Eye (tissue), 1 donor: ENCODE measurements around the gene FANCI.
"Not testable (repeated sequence)": the region's sequence is repeated elsewhere in the genome, so short reads cannot be mapped to it uniquely, and the experiment has no call there.

Source experiments
- DNase-seq: peaks from one replicate; pipeline ENCODE4 v3.0.0-alpha.2; 2015

FANCI gene

DNA sequence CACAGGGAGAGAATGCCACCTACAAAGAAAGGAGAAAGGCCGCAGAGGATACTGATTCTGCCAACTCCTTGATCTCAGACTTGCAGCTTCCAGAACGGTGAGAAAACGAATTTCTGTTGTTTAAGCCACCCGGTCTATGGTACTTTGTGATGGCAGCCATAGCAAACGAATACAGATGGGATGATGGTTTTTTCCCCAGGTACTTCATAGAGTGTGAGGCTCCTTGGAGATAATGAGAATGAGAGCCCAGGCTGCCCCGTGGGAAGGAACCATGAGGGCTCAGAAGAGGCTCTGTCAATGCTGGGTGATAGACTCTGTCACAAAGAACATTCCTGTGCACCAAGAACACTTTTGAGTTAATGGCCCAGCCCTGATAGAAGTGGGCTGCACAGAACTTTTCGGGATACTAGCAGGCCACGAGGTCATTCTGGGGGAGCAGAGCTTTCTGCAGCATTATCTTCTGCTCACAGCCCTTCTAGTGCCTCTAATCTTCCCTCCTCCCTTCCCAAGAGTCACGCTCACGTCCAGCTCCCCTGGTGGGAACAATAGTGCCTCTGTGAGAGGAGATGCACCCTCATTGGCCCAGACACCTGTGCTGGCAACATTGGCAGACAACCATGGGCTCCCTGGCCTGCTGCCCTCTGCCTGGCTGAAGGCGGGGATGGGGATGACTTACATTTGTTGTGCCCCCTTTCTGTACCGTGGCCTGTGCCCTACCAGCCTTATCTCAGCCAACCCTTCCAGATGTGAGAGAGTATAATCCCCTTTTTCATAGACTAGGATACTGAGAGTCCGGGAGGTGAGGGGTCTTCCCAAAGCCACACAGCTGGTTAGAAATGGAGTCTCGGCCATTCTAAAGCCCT is 17.2 kb upstream of the FANCI start:
- no peak for DNase-seq

DNA sequence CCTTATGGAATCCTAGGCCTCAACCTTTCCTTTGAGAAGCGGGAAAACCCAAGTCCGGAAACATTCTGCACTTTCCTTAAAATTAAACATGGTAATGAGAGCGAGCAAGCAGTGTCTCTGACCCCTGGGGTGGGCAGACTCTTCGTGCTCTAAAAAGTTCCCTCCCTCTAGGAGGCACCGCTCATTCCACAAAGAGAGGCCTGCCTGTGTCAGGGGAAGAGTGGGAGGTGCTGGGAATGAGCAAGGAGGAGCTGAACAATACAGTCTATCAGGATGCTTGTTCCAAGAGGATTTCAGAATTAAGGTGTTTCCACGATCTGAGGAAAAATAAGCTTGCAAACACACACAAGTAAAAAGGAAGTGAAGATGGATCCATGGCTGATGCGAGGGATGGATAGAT is 16.4 kb upstream of the FANCI start:
- no peak for DNase-seq

DNA sequence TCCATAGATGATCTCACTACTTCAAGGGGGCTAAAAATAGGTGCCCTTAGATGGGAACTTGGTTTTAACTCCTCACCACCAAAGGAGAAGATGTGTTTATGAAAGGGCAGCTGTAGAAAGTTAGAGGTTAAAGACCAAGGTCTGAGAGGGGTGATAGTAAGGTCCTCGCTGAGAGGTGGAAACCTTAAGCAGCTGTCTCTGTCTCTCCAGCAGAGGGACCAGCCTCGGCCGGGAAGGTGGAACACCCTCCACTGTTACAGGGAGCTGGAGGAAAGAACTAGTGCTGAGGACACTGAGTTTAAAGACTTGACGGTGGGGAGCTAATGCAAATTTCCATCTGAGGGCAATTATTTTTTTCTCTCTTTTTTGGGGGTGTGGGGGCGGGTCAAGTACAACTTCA is 13.5 kb upstream of the FANCI start:
- no peak for DNase-seq

DNA sequence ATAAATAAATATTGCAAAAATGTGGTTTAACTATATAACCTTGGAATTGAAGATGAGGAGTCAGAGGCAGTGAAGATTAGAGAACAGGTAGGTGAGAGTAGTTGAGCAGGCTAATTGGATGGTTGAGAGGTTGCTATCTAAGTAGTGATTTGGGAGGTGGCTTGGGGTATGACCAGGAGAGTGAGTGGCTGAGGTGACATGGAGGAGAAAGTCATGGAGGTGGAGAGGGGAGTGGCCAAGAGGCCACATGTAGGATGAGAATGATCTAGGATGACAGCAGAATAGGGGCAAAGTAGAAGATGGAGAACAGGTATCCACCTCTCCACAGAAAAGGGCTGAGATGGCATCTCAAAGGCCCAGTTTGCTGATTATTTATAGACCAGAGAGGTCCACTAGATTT is 11.9 kb upstream of the FANCI start:
- no peak for DNase-seq

DNA sequence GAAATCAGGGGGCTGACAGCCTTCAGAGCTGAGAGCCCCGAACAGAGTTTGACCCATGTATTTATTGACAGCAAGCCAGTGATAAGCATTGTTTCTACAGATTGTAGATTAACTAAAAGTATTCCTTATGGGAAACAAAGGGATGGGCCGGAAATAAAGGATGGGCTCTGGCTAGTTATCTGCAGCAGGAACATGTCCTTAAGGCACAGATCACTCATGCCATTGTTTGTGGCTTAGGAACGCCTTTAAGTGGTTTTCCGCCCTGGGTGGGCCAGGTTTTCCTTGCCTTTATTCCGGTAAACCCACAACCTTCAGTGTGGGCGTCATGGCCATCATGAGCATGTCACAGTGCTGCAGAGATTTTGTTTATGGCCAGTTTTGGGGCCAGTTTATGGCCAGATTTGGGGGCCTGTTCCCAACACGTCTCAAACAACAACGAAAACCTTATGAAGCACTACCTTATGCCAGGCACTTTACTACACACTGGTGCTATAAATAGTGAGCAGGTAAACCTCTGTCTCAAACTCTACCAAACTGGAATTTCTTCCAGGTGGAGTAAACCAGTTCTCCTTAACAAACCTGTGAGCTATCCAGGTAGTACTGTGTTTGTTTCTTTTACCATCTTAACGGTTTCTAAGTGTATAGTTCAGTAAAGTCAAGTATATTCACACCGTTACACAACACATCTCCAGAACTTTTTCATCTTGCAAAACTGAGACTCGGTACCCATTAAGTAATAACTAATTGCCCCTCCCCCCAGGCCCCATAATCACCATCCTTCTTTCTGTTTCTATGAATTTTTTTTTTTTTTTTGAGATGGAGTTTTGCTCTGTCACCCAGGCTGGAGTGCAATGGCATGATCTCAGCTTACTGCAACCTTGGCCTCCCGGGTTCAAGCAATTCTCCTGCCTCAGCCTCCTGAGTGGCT is 3.6 kb upstream of the FANCI start:
- not testable (repeated sequence) for DNase-seq

DNA sequence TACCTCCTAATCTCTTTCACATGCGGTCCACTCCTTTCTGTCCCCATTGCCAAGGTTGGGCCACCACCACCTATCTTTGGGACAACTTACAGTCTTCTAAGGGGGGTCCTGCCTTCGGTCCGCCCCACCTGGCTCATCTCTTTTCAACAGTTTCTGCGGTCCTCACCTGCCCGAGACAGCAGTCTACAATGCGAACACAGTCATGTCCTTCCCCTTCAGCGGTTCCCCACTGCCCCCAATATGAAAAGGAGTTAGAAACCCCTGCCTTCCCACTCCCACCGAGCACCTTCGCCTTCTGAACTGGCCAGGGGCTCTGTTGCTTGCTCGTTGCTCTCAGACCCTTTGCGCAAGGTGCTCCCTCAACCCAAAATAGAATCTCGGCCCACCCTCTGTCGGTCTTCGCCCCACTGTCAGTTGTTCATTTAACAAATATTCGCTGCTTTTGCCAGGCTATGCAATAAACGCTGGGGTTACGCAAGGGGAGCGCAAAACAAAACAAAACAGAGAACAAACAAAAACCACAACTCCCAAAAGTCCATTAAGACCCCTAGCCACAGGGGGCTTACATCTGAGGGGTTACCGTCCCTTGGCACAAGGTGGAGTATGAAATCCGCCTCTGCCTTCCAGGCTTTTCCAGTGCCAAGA is 611 bp upstream of the FANCI start:
- DNase-seq: no peak

DNA sequence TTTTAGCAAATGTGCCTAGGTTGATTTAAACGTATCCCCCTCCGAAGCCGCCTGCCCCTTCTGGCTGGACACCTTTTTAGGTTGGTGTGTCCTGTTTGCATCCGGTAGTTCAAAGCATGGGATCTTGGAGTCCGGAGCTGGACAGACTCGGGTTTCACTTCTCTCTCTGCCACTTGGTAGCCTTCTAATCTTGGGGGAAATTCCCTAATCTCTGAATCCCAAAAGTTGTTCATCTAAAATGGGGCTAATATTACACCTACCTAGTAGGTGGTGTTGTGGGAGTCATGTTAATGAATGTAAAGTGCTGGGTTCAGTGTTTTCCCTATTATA is 760 bp downstream of the FANCI start:
- no peak for DNase-seq

DNA sequence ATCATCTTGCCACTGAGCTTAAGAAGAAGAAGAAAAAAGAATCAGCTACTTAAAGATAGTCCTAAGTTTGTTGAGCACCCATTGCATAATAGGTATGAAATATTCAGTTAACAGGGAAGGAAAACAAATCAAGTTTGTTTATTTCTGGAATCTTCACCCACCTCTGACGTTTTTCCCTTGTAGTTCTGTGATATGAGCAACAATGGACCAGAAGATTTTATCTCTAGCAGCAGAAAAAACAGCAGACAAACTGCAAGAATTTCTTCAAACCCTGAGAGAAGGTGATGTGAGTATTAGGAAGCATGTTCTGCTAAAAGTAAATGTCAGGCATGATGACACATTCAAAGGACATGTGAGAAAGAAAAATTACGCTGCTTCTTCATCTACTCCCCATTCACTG is 3.7 kb downstream of the FANCI start:
- DNase-seq: no peak

DNA sequence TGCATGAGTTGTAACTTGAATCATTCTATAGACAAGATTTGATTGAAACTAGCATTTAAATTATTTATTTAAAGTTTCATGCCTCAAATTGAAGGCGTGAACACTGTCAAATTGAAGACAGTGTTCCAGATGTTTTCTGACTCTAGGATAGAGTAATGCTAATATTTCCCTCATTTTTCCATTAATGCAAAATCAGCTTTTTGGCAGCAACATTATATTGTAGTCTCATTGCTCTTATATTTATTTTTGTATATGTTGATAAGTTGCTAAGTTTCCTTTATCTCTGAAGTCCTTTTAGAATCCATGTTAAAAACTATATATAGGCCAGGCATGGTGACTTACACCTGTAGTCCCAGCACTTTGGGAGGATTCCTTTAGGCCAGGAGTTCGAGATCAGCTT is 4.8 kb downstream of the FANCI start:
- DNase-seq: no peak

DNA sequence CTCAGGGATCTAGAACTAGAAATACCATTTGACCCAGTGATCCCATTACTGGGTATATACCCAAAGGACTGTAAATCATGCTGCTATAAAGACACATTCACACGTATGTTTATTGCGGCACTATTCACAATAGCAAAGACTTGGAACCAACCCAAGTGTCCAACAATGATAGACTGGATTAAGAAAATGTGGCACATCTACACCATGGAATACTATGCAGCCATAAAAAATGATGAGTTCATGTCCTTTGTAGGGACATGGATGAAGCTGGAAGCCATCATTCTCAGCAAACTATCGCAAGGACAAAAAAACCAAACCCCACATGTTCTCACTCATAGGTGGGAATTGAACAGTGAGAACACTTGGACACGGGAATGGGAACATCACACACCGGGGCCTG is 6.4 kb downstream of the FANCI start:
- not testable (repeated sequence) for DNase-seq

DNA sequence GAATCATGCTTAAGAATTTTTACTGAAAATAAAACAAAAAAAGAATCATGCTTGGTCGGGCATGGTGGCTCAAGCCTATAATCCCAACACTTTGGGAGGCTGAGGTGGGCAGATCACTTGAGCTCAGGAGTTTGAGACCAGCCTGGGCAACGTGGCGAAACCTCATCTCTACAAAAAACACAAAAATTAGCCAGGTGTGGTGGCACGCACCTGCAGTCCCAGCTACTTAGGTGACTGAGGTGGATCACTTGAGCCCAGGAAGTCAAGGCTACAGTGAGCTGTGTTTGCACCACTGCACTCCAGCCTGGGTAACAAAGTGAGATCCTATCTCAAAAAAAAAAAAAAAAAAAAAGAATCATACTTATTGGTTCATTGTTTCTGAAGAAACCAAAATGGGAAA is 33.5 kb downstream of the FANCI start:
- DNase-seq: not testable (repeated sequence)

DNA sequence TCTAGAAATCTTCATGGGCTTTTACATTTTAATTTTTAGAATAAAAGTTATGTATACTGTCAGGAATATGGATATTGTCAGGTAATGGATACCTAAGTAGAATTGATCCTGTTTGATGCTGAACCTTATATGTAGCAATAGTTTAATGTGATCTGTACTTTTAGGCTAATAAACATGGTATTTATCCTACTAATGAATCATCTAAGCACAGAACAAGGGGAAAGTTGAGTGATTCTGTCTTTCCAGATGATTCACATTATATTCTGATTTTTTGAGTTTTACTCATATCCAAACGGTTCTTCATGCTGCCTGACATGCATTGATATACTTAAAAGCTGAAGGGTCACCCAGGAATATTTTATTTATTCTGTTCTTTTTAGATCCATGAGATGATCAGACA is 34.5 kb downstream of the FANCI start:
- no peak for DNase-seq

DNA sequence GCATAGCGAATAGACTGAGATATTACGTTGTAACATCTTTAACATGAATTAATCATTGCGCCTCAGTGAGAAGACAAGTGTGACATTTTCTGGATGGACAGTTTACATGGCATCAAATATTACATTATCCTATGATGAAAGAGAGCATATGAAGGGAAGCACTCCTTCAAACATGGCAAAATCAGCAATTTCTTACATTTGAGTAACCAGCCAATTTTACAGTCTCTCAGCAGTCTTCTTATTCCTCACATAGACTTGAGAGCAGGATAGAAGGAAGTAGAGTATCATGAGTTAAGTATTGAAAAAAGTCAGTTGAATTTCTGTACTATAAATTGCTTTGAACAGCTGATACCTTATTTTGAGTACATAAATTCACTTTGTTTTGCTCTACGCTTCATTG is 38.9 kb downstream of the FANCI start:
- no peak for DNase-seq

DNA sequence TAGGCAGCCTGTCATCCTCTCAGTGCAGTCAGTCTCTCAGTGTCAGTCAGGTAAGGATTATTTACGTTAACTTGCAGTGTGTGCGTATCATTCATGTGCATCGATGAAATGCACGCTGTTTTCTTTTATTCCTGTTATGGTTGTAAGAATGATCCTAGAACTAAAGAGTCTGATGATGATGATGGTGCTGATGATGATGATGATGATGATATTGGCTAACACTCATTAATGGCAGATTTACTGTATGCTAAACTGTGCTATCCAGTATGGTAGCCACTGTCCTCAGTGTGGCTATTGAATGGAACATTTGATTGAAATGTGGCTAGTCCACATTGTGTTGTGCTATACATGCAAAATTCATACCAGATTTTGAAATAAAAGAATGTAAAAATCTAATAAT is 39.4 kb downstream of the FANCI start:
- no peak for DNase-seq

DNA sequence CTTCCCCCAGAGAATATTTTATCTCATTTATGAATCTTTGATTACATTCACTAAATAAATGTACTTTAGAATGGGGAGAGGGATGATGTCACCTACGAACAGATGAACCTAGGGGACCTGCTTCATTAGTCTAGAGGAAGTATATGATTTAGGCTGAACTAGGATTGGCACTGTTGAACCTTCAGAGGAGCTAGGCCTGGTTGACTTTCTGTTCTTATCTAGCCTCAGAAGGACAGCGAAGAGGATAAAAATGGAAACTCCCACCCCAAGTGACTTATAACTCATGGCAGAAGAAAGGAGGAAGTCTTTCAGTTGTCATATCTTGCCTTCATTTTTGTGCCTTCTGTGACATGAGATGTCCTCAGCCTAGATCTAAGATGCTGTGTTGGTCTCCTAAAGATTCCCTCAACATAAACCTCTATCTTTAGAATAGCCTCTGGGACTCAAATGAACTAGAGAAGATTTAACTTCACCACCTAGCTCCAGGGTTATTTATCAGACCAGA is 48.2 kb downstream of the FANCI start:
- DNase-seq: no peak

DNA sequence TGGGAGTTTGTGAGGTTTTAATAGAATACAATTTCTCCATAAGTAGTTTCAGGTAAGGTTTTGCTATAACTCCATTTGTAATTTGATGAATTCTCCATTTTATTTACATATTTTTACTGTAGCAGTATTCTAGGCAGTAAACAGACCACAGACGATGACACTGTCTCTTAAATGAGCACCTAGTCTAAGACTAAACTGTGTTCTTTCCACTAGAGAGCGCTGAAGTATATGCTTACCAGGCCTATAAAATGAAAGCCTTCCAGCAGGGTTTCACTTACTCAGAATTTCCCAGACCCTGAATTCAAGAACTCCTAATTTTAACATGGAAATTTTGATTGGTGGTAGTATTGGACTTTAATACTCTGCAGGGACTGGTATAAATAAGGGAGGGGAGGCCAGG is 49.2 kb downstream of the FANCI start:
- no peak for DNase-seq

DNA sequence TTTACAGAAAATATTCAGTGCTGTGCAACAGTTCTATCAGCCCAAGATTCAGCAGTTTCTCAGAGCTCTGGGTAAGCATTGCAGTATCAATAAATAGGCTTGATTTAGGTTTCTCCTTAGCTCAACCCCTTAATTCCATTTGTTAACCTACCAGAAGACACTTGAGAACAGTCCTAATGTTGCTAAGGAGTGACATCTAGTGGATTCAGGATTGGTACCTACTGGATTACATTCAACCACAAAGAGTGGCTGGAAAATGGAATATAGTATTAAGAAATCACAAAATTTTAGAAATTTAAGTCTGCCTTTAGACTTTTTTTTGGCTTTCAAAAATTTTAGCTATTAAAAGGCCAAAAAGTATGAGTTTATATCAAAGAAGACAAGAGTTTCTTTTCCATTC is 56.1 kb downstream of the FANCI start:
- no peak for DNase-seq

DNA sequence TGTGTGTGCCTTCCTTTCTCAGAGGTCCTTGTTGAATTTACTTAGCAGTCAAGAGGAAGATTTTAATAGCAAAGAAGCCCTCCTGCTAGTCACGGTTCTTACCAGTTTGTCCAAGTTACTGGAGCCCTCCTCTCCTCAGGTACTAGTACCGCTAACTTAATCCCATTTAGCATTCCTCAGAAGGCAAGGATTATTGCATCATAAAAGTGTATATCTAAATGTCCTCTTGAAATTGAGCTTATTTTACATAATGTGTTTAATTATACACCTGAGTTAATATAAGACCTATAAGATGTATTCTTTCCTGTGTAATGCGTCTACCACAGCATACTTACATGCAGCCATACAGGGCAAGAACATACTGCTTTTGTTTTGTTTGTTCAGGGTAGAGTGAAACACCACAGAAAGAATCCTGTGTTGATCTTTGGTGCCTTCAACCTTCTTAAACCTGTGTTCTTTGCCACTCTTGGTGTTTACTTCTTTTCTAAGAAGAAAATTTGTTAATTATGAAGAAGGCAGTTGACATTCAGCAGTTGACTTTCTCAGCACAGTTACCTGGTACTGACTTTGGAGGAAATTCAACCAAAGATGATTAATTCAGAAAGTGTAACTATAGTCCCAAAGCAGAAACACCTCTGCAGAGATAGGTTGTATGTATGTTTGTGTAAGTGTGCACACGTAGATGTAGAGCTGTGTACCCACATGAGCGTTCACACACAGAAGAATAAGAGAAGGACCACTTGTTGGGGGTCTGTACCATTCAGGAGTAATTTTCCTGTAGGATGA is 57.7 kb downstream of the FANCI start:
- DNase-seq: no peak

DNA sequence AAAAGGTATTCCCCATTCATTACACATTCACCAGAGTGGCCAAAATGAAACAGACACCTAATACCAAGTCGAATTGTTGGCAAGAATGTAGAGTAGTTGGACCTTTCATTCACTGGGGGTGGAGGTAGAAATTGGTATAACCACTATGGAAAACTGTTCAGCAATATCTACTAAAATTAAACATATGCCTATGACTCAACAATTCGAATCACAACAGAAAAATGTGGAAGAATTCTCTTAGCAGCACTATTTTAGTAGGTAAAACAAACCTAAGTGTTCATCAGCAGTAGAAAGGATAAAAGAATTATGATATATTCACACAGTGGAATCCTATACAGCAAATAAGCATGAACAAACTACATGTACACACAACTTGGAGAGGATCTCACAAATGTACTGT is 60.2 kb downstream of the FANCI start:
- DNase-seq: no peak

DNA sequence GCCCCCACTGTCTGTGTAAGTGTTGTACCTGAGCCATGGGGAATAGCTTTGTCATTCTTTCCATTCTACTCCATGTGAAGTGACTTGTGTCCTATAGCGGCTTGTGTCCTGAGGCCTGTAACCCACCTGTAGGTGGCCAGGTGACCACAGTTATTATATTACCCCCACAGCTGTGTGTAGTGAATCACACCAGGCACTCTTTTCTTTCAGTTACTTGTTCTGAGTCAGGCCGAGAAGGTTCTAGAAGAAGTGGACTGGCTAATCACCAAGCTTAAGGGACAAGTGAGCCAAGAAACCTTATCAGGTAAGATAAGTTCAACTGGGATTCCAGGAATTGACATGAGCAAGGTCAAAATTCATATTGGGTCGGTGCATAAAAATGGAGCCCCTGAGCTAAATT is 61.6 kb downstream of the FANCI start:
- no peak for DNase-seq

DNA sequence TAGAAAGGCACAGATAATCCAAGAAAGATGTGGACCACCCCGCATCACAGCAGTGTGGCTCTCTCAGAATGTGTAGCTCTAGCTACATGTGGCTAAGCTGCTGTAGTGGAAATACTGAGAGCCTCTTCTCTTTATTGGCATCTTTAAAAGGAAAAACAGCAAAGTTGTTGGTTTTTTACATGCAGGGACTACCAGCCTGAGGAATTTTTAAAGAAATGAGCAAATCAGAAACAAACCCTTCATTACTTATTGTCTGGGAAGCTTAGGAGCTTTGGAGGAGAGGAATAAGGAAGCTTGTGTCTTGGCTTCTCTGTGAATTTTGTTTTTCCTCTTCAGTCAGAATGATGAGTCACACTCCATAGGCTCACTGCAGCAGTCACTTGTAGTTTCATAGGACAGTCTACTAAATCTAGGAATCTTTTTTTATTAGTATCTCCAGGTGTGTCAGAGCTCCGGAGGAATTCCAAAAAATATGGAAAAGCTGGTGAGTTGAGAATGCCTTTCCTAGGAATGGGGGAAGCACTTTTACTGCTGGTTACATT is 63.3 kb downstream of the FANCI start:
- DNase-seq: no peak

DNA sequence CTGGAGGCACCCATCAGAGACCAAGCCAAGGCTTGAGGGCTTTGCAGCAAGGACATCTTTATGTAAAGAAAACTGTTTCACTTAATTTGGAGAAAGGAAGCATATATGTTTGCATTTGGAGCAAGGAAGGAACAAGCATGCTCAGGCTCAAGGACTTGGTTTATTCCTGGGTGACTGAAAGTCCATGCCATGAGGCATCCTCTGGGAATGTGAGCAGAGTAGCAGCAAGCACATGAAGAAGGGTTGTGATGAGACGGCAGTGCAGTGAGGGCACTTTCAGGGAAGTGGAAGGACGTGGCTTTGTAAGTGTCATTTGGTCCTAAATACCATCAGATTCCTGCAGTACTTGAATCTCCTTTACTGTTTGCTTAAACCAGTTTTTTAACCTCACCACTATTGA is 64.0 kb downstream of the FANCI start:
- no peak for DNase-seq
